Transverse colon (tissue), 4 donors: ENCODE data around the gene ABRACL. TPM values are rescaled to one million over a fixed set of nuclear protein-coding genes. Genes with fewer than 3 reads are reported as not detected.
"Not testable (repeated sequence)": the region's sequence is repeated elsewhere in the genome, so short reads cannot be mapped to it uniquely, and the experiment has no call there.

Experiments
- DNase-seq: peaks from one replicate; pipeline ENCODE4 v3.0.0-alpha.2; 2019
- H3K27ac ChIP-seq, 4 donors: fragments of 200-600 bp; sonication (generic); 2 replicates each; pipeline ENCODE4 v1.5.1; 2016 to 2018; ENCODE audit warnings: inconsistent platforms in 4 of 4
- H3K27me3 ChIP-seq: fragments of 200-600 bp; sonication (generic); 2 replicates; pipeline ENCODE4 v1.5.1; 2017; ENCODE audit warnings: inconsistent platforms
- H3K36me3 ChIP-seq, 4 donors: fragments of 200-600 bp; sonication (generic); 2 replicates each; pipeline ENCODE4 v1.5.1; 2017 to 2019; ENCODE audit warnings: inconsistent platforms in 4 of 4
- H3K4me1 ChIP-seq, 4 donors: fragments of 200-600 bp; sonication (generic); 2 replicates each; pipeline ENCODE4 v1.5.1; 2017 to 2020; ENCODE audit warnings: inconsistent platforms in 4 of 4
- H3K4me3 ChIP-seq, 4 donors: fragments of 200-600 bp; sonication (generic); 1 replicate in 1 of 4; 2 replicates in 3 of 4; pipeline versions ENCODE4 v1.5.1 to v1.6.1; 2017 to 2019; ENCODE audit warnings: inconsistent platforms in 4 of 4
- H3K9me3 ChIP-seq, 2 donors: fragments of 200-600 bp; sonication (generic); 2 replicates each; pipeline ENCODE4 v1.5.1; 2017 to 2019; ENCODE audit warnings: inconsistent platforms in 2 of 2
- EP300 ChIP-seq: sonication (generic); formaldehyde crosslinking; IDR thresholded peaks from one replicate; pipeline ENCODE4 v1.6.1; 2017; ENCODE audit warnings: antibody characterized with exemption, low read depth
- POLR2A ChIP-seq: fragments of 450-650 bp; IDR thresholded peaks from one replicate; pipeline ENCODE4 v1.6.1; 2016; ENCODE audit warnings: antibody characterized with exemption, mild to moderate bottlenecking, moderate library complexity
- POLR2AphosphoS5 ChIP-seq, 3 donors: sonication (generic); formaldehyde crosslinking; IDR thresholded peaks; one replicate each; pipeline ENCODE4 v1.6.1; 2016; ENCODE audit warnings: antibody characterized with exemption in 3 of 3
- WGBS, 2 donors: methylation state at CpG; one replicate each; pipeline ENCODE4 v1.1.5; 2018; ENCODE audit warnings: low coverage in 1 of 2; 5-methylcytosine and 5-hydroxymethylcytosine counted together
- in situ Hi-C, 4 donors: fragments of 200-750 bp; cut with MboI; loops; one replicate each; pipeline versions ENCODE4 v1.15.0 to v1.15.1; 2017; ENCODE audit warnings: low sequenced_read_pairs in 3 of 4, low pct_ligation_motif_present in 1 of 4, low pct_unique_long_range_greater_than_20kb in 1 of 4
- intact Hi-C: fragments of 100-400 bp; cut with DNase I; formaldehyde crosslinking; loops from one replicate; pipeline ENCODE4 v1.15.1; 2023; ENCODE audit warnings: low total_unique reads
- total RNA-seq, 4 donors: library from RNA; depleted of rRNA; stranded (reverse); fragments of >200 nt; gene quantifications; one replicate each; pipeline ENCODE4 v1.1.0, GENCODE V29; 2016
- TF ChIP-seq, protein P1 (sequence below), 5 experiments: fragments of 200-600 bp in 3 of 5; fragments of 450-650 bp in 2 of 5; sonication (generic) in 3 of 5; IDR thresholded peaks; 1 replicate in 2 of 5; 2 replicates in 3 of 5; pipeline ENCODE4 v1.5.1; 2016 to 2017; ENCODE audit warnings: antibody characterized with exemption in 5 of 5, inconsistent platforms in 3 of 5, mild to moderate bottlenecking in 2 of 5, moderate library complexity in 1 of 5

The ABRACL gene
- total RNA-seq, 4 donors from 2014 or later, result 26.2 to 73.5 (median 60.2) TPM; not detected in 1

DNA sequence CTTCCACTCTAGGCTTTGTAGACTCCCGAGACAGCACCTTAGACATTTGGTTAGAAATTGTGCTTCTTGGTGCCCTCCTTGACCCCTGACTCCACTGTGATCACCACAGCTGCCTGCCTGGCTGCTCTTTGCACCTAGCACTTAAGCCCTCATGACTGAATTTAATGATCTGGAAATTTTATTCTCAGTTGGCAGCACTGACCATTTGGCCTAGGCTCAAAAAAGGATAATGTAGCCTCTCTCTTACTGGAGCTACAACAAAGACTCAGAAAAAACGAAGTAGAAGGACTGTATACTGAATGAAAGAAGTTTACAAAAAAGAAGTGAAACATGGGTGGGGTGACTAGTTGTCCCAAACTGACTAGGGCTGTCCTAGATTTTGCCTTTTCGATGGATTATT, 11.3 kb upstream of the ABRACL start:
- H3K4me1 ChIP-seq, result peaks cover 0 to 39% (median 9%) of the 10 kb centered on the region in 4 donors
- in situ Hi-C loops, result no loop called here
- TF ChIP-seq EP300, result no peak
- TF ChIP-seq, protein P1, sequence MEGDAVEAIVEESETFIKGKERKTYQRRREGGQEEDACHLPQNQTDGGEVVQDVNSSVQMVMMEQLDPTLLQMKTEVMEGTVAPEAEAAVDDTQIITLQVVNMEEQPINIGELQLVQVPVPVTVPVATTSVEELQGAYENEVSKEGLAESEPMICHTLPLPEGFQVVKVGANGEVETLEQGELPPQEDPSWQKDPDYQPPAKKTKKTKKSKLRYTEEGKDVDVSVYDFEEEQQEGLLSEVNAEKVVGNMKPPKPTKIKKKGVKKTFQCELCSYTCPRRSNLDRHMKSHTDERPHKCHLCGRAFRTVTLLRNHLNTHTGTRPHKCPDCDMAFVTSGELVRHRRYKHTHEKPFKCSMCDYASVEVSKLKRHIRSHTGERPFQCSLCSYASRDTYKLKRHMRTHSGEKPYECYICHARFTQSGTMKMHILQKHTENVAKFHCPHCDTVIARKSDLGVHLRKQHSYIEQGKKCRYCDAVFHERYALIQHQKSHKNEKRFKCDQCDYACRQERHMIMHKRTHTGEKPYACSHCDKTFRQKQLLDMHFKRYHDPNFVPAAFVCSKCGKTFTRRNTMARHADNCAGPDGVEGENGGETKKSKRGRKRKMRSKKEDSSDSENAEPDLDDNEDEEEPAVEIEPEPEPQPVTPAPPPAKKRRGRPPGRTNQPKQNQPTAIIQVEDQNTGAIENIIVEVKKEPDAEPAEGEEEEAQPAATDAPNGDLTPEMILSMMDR (IDR thresholded peaks at IDR 0.05), result no peak
- DNase-seq, result no peak
- 42 to 53% methylated on average over 3 of the region's 3 CpGs for WGBS, 2 donors
- H3K36me3 ChIP-seq, result no peaks in the 10 kb centered on the region
- intact Hi-C loops, result no loop called here
- H3K27ac ChIP-seq, result no peak overlapping the region
- no peak overlapping the region for H3K4me3 ChIP-seq
- H3K27me3 ChIP-seq, result no peaks in the 10 kb centered on the region
- no peaks in the 10 kb centered on the region for H3K9me3 ChIP-seq

DNA sequence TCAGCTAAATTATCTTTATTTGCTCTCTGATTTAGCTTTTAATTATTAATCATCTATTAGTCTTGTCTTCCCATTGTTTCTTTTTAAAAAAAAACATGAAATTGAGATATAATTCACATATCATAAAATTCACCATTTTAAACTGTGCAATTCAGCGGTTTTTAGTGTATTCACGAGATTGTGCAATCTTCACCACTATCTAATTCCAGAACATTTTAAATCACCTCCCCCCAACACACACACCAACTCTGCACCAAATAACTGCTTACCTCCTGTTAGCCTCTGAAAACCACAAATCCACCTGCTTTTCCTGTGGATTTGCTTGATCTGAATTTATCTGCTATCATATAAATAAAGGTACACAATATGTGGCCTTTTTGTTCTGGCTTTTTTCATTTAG, 8.8 kb upstream of the ABRACL start:
- H3K36me3 ChIP-seq, result no peaks in the 10 kb centered on the region
- no peaks in the 10 kb centered on the region for H3K9me3 ChIP-seq
- H3K27me3 ChIP-seq, result no peaks in the 10 kb centered on the region
- no peak for TF ChIP-seq POLR2AphosphoS5 (IDR thresholded peaks at IDR 0.05)
- no peak for TF ChIP-seq POLR2A
- TF ChIP-seq EP300, result no peak
- TF ChIP-seq, protein P1 (IDR thresholded peaks at IDR 0.05), result no peak
- 97 to 100% methylated on average over 2 of the region's 2 CpGs for WGBS, 2 donors
- intact Hi-C loops (no loop called here), in situ Hi-C loops (no loop called here)
- H3K4me3 ChIP-seq, result no peak overlapping the region
- peaks cover 0 to 36% (median 9%) of the 10 kb centered on the region in 4 donors for H3K4me1 ChIP-seq
- no peak overlapping the region for H3K27ac ChIP-seq
- no peak for DNase-seq

DNA sequence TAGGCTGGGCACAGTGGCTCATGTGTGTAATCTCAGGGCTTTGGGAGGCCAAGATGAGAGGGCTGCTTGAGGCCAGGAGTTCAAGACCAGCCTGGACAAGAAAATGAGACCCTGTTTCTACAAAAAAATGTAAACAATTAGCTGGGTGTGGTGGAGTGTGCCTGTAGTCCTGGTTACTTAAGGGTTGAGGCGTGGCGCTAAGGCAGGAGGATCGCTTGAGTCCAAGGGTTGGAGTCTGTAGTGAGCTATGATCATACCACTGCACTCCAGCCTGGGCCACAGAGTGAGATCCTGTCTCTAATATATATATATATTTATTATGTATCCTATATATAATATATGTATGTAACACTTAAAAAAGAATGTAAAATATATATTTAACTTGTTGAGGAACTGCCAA, 7.9 kb upstream of the ABRACL start:
- in situ Hi-C loops (no loop called here), intact Hi-C loops (no loop called here)
- H3K27me3 ChIP-seq, result no peaks in the 10 kb centered on the region
- no peak for TF ChIP-seq EP300
- TF ChIP-seq POLR2A, result no peak
- TF ChIP-seq POLR2AphosphoS5 (IDR thresholded peaks at IDR 0.05), result no peak
- TF ChIP-seq, protein P1 (IDR thresholded peaks at IDR 0.05), result no peak
- H3K4me3 ChIP-seq, result no peak overlapping the region
- no peaks in the 10 kb centered on the region for H3K36me3 ChIP-seq
- peak overlapping the region in 2 of 4 donors; percentile 18 to 28 for H3K27ac ChIP-seq
- peaks cover 0 to 29% (median 8%) of the 10 kb centered on the region in 4 donors for H3K4me1 ChIP-seq
- DNase-seq, result peak; percentile 56
- 52 to 65% methylated on average over 3 of the region's 3 CpGs for WGBS, 2 donors
- no peaks in the 10 kb centered on the region for H3K9me3 ChIP-seq

DNA sequence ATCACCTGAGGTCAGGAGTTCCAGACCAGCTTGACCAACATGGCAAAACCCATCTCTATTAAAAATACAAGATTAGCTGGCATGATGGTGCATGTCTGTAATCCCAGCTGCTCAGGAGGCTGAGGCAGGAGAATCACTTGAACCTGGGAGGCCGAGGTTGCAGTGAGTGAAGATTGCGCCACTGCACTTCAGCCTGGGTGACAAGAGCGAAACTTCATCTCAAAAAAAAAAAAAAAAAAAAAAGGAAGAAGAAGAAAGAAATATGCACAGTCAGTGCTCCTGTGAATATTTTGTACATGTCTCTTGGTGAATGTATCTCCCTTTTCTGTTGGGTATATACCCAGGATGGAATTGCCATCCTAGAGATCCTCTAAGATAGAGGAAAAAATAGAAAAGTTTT, 3.1 kb upstream of the ABRACL start:
- peaks cover 0 to 30% (median 9%) of the 10 kb centered on the region in 4 donors for H3K4me1 ChIP-seq
- H3K27ac ChIP-seq, DNase-seq, intact Hi-C loops, H3K36me3 ChIP-seq, H3K27me3 ChIP-seq, H3K9me3 ChIP-seq, in situ Hi-C loops, H3K4me3 ChIP-seq: not testable (repeated sequence)
- whole genome bisulfite sequencing, 2 donors, result 84 to 96% methylated on average over 3 of the region's 3 CpGs

DNA sequence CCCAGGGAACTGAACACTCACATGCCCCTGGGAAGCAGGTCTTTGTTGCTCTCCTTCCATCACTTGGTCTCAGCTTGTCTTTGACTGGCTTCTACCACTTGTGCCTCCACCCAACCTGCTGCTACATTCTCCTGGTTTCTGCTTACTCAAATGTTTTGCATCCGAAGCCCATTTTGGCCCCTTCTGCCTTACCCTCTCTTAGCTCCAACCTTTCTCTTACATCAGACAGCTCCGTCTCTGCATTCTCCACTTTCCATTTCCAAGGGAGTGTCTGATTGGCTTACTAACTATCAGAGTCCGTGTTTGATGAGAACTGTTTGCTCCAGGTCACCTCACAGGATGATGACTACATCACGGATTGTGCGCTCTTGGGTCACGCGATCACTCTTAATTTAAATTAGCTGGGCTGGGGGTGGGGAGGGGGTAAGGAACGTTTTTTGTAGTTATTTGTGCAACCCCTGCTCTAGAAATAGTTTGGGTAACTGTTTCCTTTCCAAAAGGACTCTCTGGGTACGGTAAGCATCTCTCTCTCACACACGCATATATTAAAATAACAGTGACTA, 844 bp upstream of the ABRACL start:
- intact Hi-C loops (no loop called here), in situ Hi-C loops (no loop called here)
- peak; percentile 44 for DNase-seq
- Histone ChIP-seq H3K36me3 (no peaks in the 10 kb centered on the region), H3K27ac (peak overlapping the region; percentile 80 to 93 (median 90)), H3K27me3 (no peaks in the 10 kb centered on the region), H3K4me3 (peak overlapping the region in 3 of 4 donors; percentile 85 to 95 (median 94)), H3K9me3 (no peaks in the 10 kb centered on the region), H3K4me1 (peaks cover 0 to 28% (median 8%) of the 10 kb centered on the region in 4 donors)
- 16 to 18% methylated on average over 9 to 10 of the region's 10 CpGs for WGBS, 2 donors
- no peak for TF ChIP-seq EP300
- TF ChIP-seq POLR2AphosphoS5 (IDR thresholded peaks at IDR 0.05), result peak; percentile 9 to 38 (median 23)
